ENCODE measurements around the gene SERPINA4.

DNA sequence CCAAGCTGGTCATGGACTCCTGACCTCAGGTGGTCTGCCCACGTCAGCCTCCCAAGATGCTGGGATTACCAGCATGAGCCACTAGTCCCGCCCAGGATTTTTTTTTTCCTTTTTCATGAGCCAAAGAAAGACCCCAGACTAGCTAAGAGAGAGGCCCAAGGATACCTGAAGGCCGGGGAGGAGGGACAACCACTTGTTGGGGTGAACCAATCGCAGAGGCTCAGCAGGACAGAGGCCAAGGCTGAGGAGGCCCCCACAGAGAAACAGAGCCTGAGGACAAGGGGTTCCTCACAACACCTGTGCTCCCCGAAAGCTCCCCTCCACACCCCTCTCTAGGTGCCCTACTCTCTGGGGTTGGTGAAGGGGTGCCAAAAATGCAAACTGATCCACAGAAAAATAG, 49.9 kb downstream of the SERPINA4 start:
- TF ChIP-seq, protein P1, sequence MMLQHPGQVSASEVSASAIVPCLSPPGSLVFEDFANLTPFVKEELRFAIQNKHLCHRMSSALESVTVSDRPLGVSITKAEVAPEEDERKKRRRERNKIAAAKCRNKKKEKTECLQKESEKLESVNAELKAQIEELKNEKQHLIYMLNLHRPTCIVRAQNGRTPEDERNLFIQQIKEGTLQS (IDR thresholded peaks at IDR 0.05) = no peak
- TF ChIP-seq POLR2A (IDR thresholded peaks at IDR 0.05; ENCODE audit: borderline replicate concordance, extremely low read depth, insufficient read depth, insufficient read length) = no peak
- TF ChIP-seq SIN3A (IDR thresholded peaks at IDR 0.05; ENCODE audit: low read depth) = no peak
- TF ChIP-seq, protein P2, sequence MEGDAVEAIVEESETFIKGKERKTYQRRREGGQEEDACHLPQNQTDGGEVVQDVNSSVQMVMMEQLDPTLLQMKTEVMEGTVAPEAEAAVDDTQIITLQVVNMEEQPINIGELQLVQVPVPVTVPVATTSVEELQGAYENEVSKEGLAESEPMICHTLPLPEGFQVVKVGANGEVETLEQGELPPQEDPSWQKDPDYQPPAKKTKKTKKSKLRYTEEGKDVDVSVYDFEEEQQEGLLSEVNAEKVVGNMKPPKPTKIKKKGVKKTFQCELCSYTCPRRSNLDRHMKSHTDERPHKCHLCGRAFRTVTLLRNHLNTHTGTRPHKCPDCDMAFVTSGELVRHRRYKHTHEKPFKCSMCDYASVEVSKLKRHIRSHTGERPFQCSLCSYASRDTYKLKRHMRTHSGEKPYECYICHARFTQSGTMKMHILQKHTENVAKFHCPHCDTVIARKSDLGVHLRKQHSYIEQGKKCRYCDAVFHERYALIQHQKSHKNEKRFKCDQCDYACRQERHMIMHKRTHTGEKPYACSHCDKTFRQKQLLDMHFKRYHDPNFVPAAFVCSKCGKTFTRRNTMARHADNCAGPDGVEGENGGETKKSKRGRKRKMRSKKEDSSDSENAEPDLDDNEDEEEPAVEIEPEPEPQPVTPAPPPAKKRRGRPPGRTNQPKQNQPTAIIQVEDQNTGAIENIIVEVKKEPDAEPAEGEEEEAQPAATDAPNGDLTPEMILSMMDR (IDR thresholded peaks at IDR 0.05 in 2 of 3, conservative IDR thresholded peaks at IDR 0.05 in 1 of 3; ENCODE audit: borderline replicate concordance in 1 of 3, insufficient read depth in 1 of 3, low read depth in 2 of 3, low read length in 2 of 3) = no peak
- no peak for TF ChIP-seq TCF7L2 (IDR thresholded peaks at IDR 0.05; ENCODE audit: borderline replicate concordance, extremely low read depth, insufficient read depth, insufficient read length)
- TF ChIP-seq, protein P3, sequence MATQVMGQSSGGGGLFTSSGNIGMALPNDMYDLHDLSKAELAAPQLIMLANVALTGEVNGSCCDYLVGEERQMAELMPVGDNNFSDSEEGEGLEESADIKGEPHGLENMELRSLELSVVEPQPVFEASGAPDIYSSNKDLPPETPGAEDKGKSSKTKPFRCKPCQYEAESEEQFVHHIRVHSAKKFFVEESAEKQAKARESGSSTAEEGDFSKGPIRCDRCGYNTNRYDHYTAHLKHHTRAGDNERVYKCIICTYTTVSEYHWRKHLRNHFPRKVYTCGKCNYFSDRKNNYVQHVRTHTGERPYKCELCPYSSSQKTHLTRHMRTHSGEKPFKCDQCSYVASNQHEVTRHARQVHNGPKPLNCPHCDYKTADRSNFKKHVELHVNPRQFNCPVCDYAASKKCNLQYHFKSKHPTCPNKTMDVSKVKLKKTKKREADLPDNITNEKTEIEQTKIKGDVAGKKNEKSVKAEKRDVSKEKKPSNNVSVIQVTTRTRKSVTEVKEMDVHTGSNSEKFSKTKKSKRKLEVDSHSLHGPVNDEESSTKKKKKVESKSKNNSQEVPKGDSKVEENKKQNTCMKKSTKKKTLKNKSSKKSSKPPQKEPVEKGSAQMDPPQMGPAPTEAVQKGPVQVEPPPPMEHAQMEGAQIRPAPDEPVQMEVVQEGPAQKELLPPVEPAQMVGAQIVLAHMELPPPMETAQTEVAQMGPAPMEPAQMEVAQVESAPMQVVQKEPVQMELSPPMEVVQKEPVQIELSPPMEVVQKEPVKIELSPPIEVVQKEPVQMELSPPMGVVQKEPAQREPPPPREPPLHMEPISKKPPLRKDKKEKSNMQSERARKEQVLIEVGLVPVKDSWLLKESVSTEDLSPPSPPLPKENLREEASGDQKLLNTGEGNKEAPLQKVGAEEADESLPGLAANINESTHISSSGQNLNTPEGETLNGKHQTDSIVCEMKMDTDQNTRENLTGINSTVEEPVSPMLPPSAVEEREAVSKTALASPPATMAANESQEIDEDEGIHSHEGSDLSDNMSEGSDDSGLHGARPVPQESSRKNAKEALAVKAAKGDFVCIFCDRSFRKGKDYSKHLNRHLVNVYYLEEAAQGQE (IDR thresholded peaks at IDR 0.05; ENCODE audit: low read depth) = no peak
- no peak for TF ChIP-seq EZH2phosphoT487 (IDR thresholded peaks at IDR 0.05; ENCODE audit: borderline replicate concordance)
- no peak for TF ChIP-seq EZH2 (IDR thresholded peaks at IDR 0.05)
- no peak for TF ChIP-seq CEBPB (IDR thresholded peaks at IDR 0.05; ENCODE audit: low read depth)
- no peak for TF ChIP-seq POLR2AphosphoS5 (IDR thresholded peaks at IDR 0.05; ENCODE audit: low read depth, low read length)
- no peak for TF ChIP-seq FOSL1 (IDR thresholded peaks at IDR 0.05; ENCODE audit: low read depth)

Measured in HCT116 (cell line).